Psoas muscle (tissue), 8 donors: ENCODE results near the gene METTL23. TPM values are rescaled to one million over a fixed set of nuclear protein-coding genes. Genes with fewer than 3 reads are reported as not detected.

Experiments
- ATAC-seq, 4 donors: fragments of 200-7000 bp; cut with Tn5 transposase; one replicate each; pipeline ENCODE4 v1.9.1; 2020; ENCODE audit warnings: moderate library complexity in 3 of 4, mild to moderate bottlenecking in 2 of 4
- DNase-seq, 2 donors: peaks; one replicate each; pipeline ENCODE4 v3.0.0-alpha.2; 2020
- H3K27ac ChIP-seq: fragments of 200-600 bp; one replicate; pipeline ENCODE4 v1.8.0; 2022
- H3K27me3 ChIP-seq, 3 donors: fragments of 200-600 bp in 1 of 3; one replicate each; pipeline versions ENCODE4 v1.6.1 to v1.8.0; 2013 to 2022; ENCODE audit warnings: low read length in 2 of 3, mild to moderate bottlenecking in 2 of 3, moderate library complexity in 1 of 3; ENCODE audit not compliant: insufficient read depth in 3 of 3
- H3K36me3 ChIP-seq, 2 donors: fragments of 200-600 bp in 1 of 2; one replicate each; pipeline versions ENCODE4 v1.6.1 to v1.8.0; 2013 to 2022; ENCODE audit warnings: low read depth in 1 of 2, mild to moderate bottlenecking in 1 of 2, moderate library complexity in 1 of 2; ENCODE audit not compliant: insufficient read depth in 1 of 2
- H3K4me1 ChIP-seq: fragments of 200-600 bp; one replicate; pipeline ENCODE4 v1.8.0; 2022
- H3K4me3 ChIP-seq: fragments of 200-600 bp; one replicate; pipeline ENCODE4 v1.8.0; 2022; ENCODE audit warnings: mild to moderate bottlenecking
- H3K9me3 ChIP-seq: fragments of 200-600 bp; one replicate; pipeline ENCODE4 v1.8.0; 2022
- WGBS, 3 donors: extraction: QIAGEN DNeasy Blood & Tissue Kit; methylation state at CpG; one replicate each; pipeline versions ENCODE4 v1.1.6 to v1.1.7; 2013; 5-methylcytosine and 5-hydroxymethylcytosine counted together
- intact Hi-C, 2 donors: fragments of 100-400 bp; cut with DNase I; formaldehyde crosslinking; loops; one replicate each; pipeline versions ENCODE4 v1.11.0 to v1.14.2; 2022
- polyA plus RNA-seq, 3 donors: library from polyadenylated mRNA; stranded (reverse); fragments of 200-250 nt; gene quantifications; one replicate each; pipeline ENCODE4 v1.2.3, GENCODE V29; 2013
- total RNA-seq, 4 donors: library from RNA; stranded (reverse); fragmentation: NEBNext Ultra II Directional in 2 of 4; extraction: Animal tissue kit (Norgen Biotek cat#: 25700) in 2 of 4; gene quantifications; one replicate each; pipeline versions ENCODE4 v1.2.1 to v1.2.4, GENCODE V29; 2021 to 2023
- TF ChIP-seq, protein P1 (sequence below): fragments of 200-600 bp; IDR thresholded peaks from one replicate; pipeline ENCODE4 v1.8.0; 2022; ENCODE audit warnings: antibody characterized with exemption
- donor health status: healthy with polysubstance abuse.
- donor health status: DM: no; HTN: no; CAD: no; lungs with moderate emphysema.
- donor health status: Bipolar disorder and iron deficiency.
- donor health status: healthy.
- donor health status: DM: yes; HTN: yes; CAD: no.
- donor health status: DM: no; HTN: no; CAD: no.
- donor health status: DM: no; HTN: no; CAD: no.
- donor health status: DM: yes; HTN: yes; CAD: no.

Gene METTL23
- total and polyA plus RNA-seq, 7 donors: 19.0 to 54.0 (median 27.0) TPM

DNA sequence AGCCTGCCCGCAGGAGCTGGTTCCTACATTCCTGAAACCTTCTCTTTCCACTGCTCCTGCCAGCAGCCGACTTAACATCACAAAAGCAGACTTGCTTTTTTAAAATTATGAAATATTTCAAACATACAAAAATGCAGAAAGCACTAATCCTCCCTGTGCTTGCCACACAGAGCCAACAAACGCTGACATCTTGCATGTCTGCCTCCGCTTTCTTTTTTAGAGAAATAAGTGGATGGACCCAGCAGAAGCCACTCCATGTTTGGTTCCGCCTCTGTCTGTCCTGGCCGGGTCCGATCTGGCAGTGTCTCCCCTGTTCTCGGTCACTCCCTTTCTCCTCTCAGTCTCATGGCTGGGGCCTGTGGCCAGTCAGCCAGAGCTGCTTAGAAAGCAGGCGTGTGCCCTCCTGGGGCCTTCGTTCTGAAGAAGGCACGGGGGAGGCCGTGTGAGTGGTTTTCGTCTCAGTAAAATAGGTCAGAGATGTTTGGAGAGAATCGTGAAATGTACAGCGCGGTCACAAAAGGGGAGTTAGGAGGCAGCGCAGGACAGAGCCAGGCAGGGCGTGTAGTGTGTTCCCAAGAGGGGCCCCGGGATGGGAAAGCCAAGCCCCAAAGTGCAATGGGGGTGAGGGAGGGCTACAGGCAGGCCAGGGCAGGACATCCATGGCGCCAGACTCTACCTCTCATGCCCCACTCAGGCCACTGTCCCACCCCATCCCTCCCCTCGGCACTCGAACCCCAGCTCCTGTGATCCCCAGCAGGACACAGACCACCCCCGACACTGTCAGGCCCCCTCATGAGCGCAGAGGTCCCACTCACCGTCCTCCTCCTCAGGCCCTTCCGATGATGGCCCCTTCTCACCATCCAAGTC lies 39.1 kb upstream of the METTL23 start:
- H3K9me3 ChIP-seq: no peaks in the 10 kb centered on the region
- peaks cover 33% of the 10 kb centered on the region for H3K4me1 ChIP-seq
- H3K4me3 ChIP-seq: no peak overlapping the region
- ATAC-seq: peak; percentile 5 to 46 (median 31)
- TF ChIP-seq, protein P1, sequence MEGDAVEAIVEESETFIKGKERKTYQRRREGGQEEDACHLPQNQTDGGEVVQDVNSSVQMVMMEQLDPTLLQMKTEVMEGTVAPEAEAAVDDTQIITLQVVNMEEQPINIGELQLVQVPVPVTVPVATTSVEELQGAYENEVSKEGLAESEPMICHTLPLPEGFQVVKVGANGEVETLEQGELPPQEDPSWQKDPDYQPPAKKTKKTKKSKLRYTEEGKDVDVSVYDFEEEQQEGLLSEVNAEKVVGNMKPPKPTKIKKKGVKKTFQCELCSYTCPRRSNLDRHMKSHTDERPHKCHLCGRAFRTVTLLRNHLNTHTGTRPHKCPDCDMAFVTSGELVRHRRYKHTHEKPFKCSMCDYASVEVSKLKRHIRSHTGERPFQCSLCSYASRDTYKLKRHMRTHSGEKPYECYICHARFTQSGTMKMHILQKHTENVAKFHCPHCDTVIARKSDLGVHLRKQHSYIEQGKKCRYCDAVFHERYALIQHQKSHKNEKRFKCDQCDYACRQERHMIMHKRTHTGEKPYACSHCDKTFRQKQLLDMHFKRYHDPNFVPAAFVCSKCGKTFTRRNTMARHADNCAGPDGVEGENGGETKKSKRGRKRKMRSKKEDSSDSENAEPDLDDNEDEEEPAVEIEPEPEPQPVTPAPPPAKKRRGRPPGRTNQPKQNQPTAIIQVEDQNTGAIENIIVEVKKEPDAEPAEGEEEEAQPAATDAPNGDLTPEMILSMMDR: no peak
- intact Hi-C loops: loop anchor here in 1 of 2 donors (5.0 kb wide), 1 partner anchor 170 kb away; no protein-coding TSS in a partner anchor
- H3K27me3 ChIP-seq: no peaks in the 10 kb centered on the region
- peak overlapping the region; percentile 62 for H3K27ac ChIP-seq
- peak; percentile 76 to 79 for DNase-seq
- WGBS, 3 donors: 34 to 52% (median 50%) methylated on average over 25 to 26 of the region's 26 CpGs
- H3K36me3 ChIP-seq: peaks cover 0 to 26% of the 10 kb centered on the region in 2 donors

DNA sequence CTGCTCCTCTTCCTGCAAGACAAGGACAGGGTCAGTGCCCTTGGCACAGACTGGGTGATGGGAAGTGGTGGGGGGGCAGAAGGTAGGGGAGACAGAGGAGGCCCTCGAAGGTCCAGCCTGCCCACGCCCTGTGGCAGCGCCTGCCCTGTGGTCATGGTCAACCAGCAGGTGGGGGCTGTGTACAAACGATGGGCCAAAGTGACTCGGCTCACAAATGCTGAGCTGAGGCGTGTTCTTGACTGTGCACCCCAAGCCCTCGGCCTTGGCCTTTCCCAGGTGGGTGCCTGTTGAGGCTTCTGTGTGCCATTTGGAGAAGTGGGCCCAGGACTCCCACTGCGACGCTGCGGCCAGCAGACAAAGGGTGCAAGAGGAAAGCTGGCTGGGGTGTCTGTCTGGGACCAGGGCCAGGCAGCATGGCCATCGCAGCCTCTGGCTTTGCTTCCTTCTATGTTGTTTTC lies 38.4 kb upstream of the METTL23 start:
- peak overlapping the region; percentile 19 for H3K4me3 ChIP-seq
- 24 to 47% (median 33%) methylated on average over 11 of the region's 11 CpGs for WGBS, 3 donors
- H3K4me1 ChIP-seq: peaks cover 33% of the 10 kb centered on the region
- TF ChIP-seq, protein P1: no peak
- ATAC-seq (peak; percentile 67 to 80 (median 78)), DNase-seq (peak; percentile 57 to 75)
- no peaks in the 10 kb centered on the region for H3K9me3 ChIP-seq
- H3K27me3 ChIP-seq: no peaks in the 10 kb centered on the region
- peaks cover 0 to 19% of the 10 kb centered on the region in 2 donors for H3K36me3 ChIP-seq
- H3K27ac ChIP-seq: peak overlapping the region; percentile 62
- intact Hi-C loops: loop anchor here in 1 of 2 donors (5.0 kb wide), 1 partner anchor 171 kb away; no protein-coding TSS in a partner anchor

DNA sequence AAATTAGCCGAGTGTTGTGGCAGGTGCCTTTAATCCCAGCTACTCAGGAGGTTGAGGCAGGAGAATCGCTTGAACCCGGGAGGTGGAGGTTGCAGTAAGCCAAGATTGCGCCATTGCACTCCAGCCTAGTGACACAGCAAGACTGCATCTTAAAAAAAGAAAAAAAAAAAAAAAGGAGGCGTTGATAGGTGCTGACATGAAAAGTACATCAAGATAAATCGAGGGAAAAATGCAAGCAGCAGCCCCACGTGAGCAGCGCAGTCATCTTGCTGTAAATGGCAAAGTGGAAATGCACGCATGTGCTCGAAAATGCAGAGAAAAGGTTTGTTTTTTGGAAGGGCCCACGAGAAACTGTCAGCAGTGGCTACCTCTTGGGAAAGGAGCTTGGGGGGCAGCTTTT lies 36.8 kb upstream of the METTL23 start:
- ATAC-seq (no peak), DNase-seq (no peak)
- H3K4me3 ChIP-seq: no peak overlapping the region
- peaks cover 33% of the 10 kb centered on the region for H3K4me1 ChIP-seq
- peaks cover 0 to 2% of the 10 kb centered on the region in 2 donors for H3K36me3 ChIP-seq
- no peaks in the 10 kb centered on the region for H3K9me3 ChIP-seq
- peak overlapping the region; percentile 62 for H3K27ac ChIP-seq
- TF ChIP-seq, protein P1: no peak
- no peaks in the 10 kb centered on the region for H3K27me3 ChIP-seq
- WGBS, 3 donors: 82 to 93% (median 86%) methylated on average over 11 of the region's 11 CpGs
- intact Hi-C loops: loop anchor here in 1 of 2 donors (5.0 kb wide), 1 partner anchor 173 kb away; no protein-coding TSS in a partner anchor

DNA sequence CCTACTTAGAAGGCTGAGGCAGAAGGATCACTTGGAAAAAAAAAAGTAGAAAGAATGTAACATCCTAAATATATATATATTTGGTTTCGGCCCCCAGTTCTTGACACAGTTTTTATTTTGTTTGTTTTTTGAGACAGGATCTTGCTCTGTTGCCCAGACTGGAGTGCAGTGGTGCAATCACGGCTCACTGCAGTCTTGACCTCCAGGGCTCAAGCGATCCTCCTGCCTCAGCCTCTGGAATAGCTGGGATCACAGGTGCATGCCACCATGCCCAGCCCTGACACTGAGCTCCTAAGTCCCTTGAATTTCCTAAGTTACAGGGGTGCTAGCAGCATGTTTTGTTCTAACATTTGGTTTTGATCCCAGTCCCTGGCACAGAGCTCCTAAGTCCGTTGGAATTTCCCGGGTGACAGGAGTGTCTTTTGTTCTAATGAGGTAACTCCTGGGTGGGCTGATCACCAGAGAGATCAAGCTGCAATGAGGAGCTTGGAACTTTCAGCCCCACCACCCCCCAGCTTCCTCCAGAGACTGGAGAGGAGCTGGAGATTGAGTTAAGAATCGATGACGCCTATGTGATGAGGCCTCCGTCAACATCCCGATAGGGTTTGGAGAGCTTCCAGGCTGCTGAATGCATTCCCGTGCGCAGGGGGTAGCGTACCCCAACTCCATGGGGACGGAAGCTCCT lies 35.9 kb upstream of the METTL23 start:
- Histone ChIP-seq H3K27ac (peak overlapping the region; percentile 10), H3K27me3 (no peaks in the 10 kb centered on the region), H3K4me1 (peaks cover 37% of the 10 kb centered on the region), H3K4me3 (no peak overlapping the region), H3K36me3 (no peaks in the 10 kb centered on the region), H3K9me3 (no peaks in the 10 kb centered on the region)
- 71 to 76% (median 74%) methylated on average over 13 of the region's 13 CpGs for WGBS, 3 donors
- ATAC-seq (no peak), DNase-seq (no peak)
- TF ChIP-seq, protein P1: no peak
- intact Hi-C loops: no loop called here
